Stimulated activated naive CD8-positive, alpha-beta T cell treated with anti-CD3 and anti-CD28 coated beads, Interleukin-15, amount 100 ng/mL, for 72 hours (primary cell): ENCODE data around the gene CSTA.

ENCODE experiments used
- ATAC-seq: fragments of 150-1000 bp; cut with Tn5 transposase; 2 replicates; pipeline ENCODE4 v1.10.0; 2021; ENCODE audit warnings: mild to moderate bottlenecking, moderate library complexity
- DNase-seq, 2 donors: peaks; one replicate each; pipeline ENCODE4 v3.0.0; 2021 to 2022
- H3K27ac Mint-ChIP-seq, 2 donors: one replicate each; pipeline ENCODE4 v1.8.0; 2022; ENCODE audit warnings: mild to moderate bottlenecking in 2 of 2, mixed read lengths in 2 of 2, moderate library complexity in 2 of 2
- H3K27me3 Mint-ChIP-seq: one replicate; pipeline ENCODE4 v1.8.0; 2022; ENCODE audit warnings: mixed read lengths
- H3K4me1 Mint-ChIP-seq: one replicate; pipeline ENCODE4 v1.8.0; 2022; ENCODE audit warnings: mild to moderate bottlenecking, mixed read lengths
- H3K4me3 Mint-ChIP-seq, 2 donors: one replicate each; pipeline ENCODE4 v1.8.0; 2022; ENCODE audit warnings: mild to moderate bottlenecking in 2 of 2, mixed read lengths in 2 of 2, moderate library complexity in 1 of 2
- H3K9me3 Mint-ChIP-seq, 2 donors: one replicate each; pipeline ENCODE4 v1.8.0; 2022; ENCODE audit warnings: mixed read lengths in 2 of 2

CSTA gene

GRCh38 chr3:122324871-122325323 lies at the start of gene CSTA:
Gene CSTA, plus strand, starts transcription at chr3:122325248. Its CDS starts 45 bp downstream, at chr3:122325293.
- Mint-ChIP-seq H3K4me1 (peaks cover 30% of the 10 kb centered on the region), H3K9me3 (peaks cover 0 to 4% of the 10 kb centered on the region in 2 donors), H3K27me3 (peaks cover 13% of the 10 kb centered on the region), H3K27ac (no peak within 1 kb of the TSS), H3K4me3 (no peak within 1 kb of the TSS)
- ATAC-seq (no peak), DNase-seq (no peak)

GRCh38 chr3:122281891-122282290 lies 43.2 kb upstream of the CSTA start:
- H3K4me1 Mint-ChIP-seq: no peaks in the 10 kb centered on the region
- DNase-seq: no peak

GRCh38 chr3:122283796-122284445 lies 41.1 kb upstream of the CSTA start:
- Mint-ChIP-seq H3K4me3 (no peak overlapping the region), H3K9me3 (no peaks in the 10 kb centered on the region), H3K27me3 (no peaks in the 10 kb centered on the region), H3K4me1 (no peaks in the 10 kb centered on the region), H3K27ac (peak overlapping the region in 1 of 2 donors; percentile 43)
- ATAC-seq: no peak
- DNase-seq: no peak

More at GRCh38 chr3:122281891-122282290, 43.2 kb upstream of the CSTA start:
- H3K27ac Mint-ChIP-seq: no peak overlapping the region
- H3K27me3 Mint-ChIP-seq: no peaks in the 10 kb centered on the region
- no peak for ATAC-seq
- H3K4me3 Mint-ChIP-seq: no peak overlapping the region
- no peaks in the 10 kb centered on the region for H3K9me3 Mint-ChIP-seq

GRCh38 chr3:122284486-122284885 lies 40.6 kb upstream of the CSTA start:
- H3K27ac Mint-ChIP-seq: peak overlapping the region in 1 of 2 donors; percentile 63
- H3K4me1 Mint-ChIP-seq: peaks cover 5% of the 10 kb centered on the region
- no peak overlapping the region for H3K4me3 Mint-ChIP-seq
- DNase-seq (no peak), ATAC-seq (no peak)
- no peaks in the 10 kb centered on the region for H3K27me3 Mint-ChIP-seq
- H3K9me3 Mint-ChIP-seq: no peaks in the 10 kb centered on the region

GRCh38 chr3:122294359-122294758 lies 30.7 kb upstream of the CSTA start:
- no peaks in the 10 kb centered on the region for H3K9me3 Mint-ChIP-seq
- H3K4me3 Mint-ChIP-seq: no peak overlapping the region
- DNase-seq: no peak
- no peak overlapping the region for H3K27ac Mint-ChIP-seq
- H3K4me1 Mint-ChIP-seq: peaks cover 24% of the 10 kb centered on the region
- no peak for ATAC-seq
- H3K27me3 Mint-ChIP-seq: no peaks in the 10 kb centered on the region

- no peak overlapping the region for H3K27ac Mint-ChIP-seq
- no peaks in the 10 kb centered on the region for H3K27me3 Mint-ChIP-seq
- H3K4me1 Mint-ChIP-seq: peaks cover 18% of the 10 kb centered on the region
- ATAC-seq (peak; percentile 59), DNase-seq (no peak)
- H3K4me3 Mint-ChIP-seq: no peak overlapping the region
- H3K9me3 Mint-ChIP-seq: peaks cover 0 to 3% of the 10 kb centered on the region in 2 donors
Observed at GRCh38 chr3:122295266-122296062, 29.6 kb upstream of the CSTA start.

GRCh38 chr3:122298239-122298638 lies 26.8 kb upstream of the CSTA start:
- Mint-ChIP-seq H3K27me3 (no peaks in the 10 kb centered on the region), H3K4me1 (peaks cover 18% of the 10 kb centered on the region), H3K9me3 (peaks cover 0 to 4% of the 10 kb centered on the region in 2 donors), H3K27ac (no peak overlapping the region), H3K4me3 (peak overlapping the region in 1 of 2 donors; percentile 53)
- ATAC-seq (peak; percentile 94), DNase-seq (peak; percentile 30 to 61)

- H3K27ac Mint-ChIP-seq: no peak overlapping the region
- ATAC-seq (no peak), DNase-seq (no peak)
- peak overlapping the region in 1 of 2 donors; percentile 29 for H3K4me3 Mint-ChIP-seq
- no peaks in the 10 kb centered on the region for H3K27me3 Mint-ChIP-seq
- H3K9me3 Mint-ChIP-seq: peaks cover 0 to 4% of the 10 kb centered on the region in 2 donors
- H3K4me1 Mint-ChIP-seq: peaks cover 18% of the 10 kb centered on the region
Observed at GRCh38 chr3:122299215-122299614, 25.8 kb upstream of the CSTA start.

- H3K4me3 Mint-ChIP-seq: no peak overlapping the region
- ATAC-seq: no peak
- H3K4me1 Mint-ChIP-seq: peaks cover 18% of the 10 kb centered on the region
- DNase-seq: peak; percentile 41 to 46
- H3K27ac Mint-ChIP-seq: no peak overlapping the region
- peaks cover 0 to 4% of the 10 kb centered on the region in 2 donors for H3K9me3 Mint-ChIP-seq
- H3K27me3 Mint-ChIP-seq: no peaks in the 10 kb centered on the region
Observed at GRCh38 chr3:122299872-122300460, 25.1 kb upstream of the CSTA start.

GRCh38 chr3:122301063-122301462 lies 24.0 kb upstream of the CSTA start:
- ATAC-seq (no peak), DNase-seq (no peak)
- Mint-ChIP-seq H3K27ac (no peak overlapping the region), H3K27me3 (no peaks in the 10 kb centered on the region), H3K4me1 (peaks cover 18% of the 10 kb centered on the region), H3K4me3 (no peak overlapping the region), H3K9me3 (peaks cover 0 to 4% of the 10 kb centered on the region in 2 donors)

- ATAC-seq (peak; percentile 58), DNase-seq (no peak)
- no peak overlapping the region for H3K4me3 Mint-ChIP-seq
- no peaks in the 10 kb centered on the region for H3K27me3 Mint-ChIP-seq
- no peaks in the 10 kb centered on the region for H3K4me1 Mint-ChIP-seq
- no peak overlapping the region for H3K27ac Mint-ChIP-seq
- no peaks in the 10 kb centered on the region for H3K9me3 Mint-ChIP-seq
Observed at GRCh38 chr3:122305818-122306621, 19.0 kb upstream of the CSTA start.

GRCh38 chr3:122306622-122306953 lies 18.5 kb upstream of the CSTA start:
- H3K4me1 Mint-ChIP-seq: no peaks in the 10 kb centered on the region
- no peak for ATAC-seq
- no peaks in the 10 kb centered on the region for H3K27me3 Mint-ChIP-seq
- no peaks in the 10 kb centered on the region for H3K9me3 Mint-ChIP-seq
- H3K27ac Mint-ChIP-seq: no peak overlapping the region
- no peak overlapping the region for H3K4me3 Mint-ChIP-seq
- DNase-seq: no peak

- no peak overlapping the region for H3K4me3 Mint-ChIP-seq
- ATAC-seq (no peak), DNase-seq (no peak)
- no peaks in the 10 kb centered on the region for H3K27me3 Mint-ChIP-seq
- H3K9me3 Mint-ChIP-seq: no peaks in the 10 kb centered on the region
- no peaks in the 10 kb centered on the region for H3K4me1 Mint-ChIP-seq
- no peak overlapping the region for H3K27ac Mint-ChIP-seq
Observed at GRCh38 chr3:122307094-122307687, 17.9 kb upstream of the CSTA start.

GRCh38 chr3:122307976-122308375 lies 17.1 kb upstream of the CSTA start:
- H3K4me1 Mint-ChIP-seq: peaks cover 5% of the 10 kb centered on the region

GRCh38 chr3:122310361-122310760 lies 14.7 kb upstream of the CSTA start:
- Mint-ChIP-seq H3K9me3 (no peaks in the 10 kb centered on the region), H3K4me3 (no peak overlapping the region), H3K27ac (peak overlapping the region in 1 of 2 donors; percentile 9), H3K27me3 (peaks cover 2% of the 10 kb centered on the region), H3K4me1 (peaks cover 7% of the 10 kb centered on the region)
- ATAC-seq (no peak), DNase-seq (no peak)

More at GRCh38 chr3:122307976-122308375, 17.1 kb upstream of the CSTA start:
- H3K4me3 Mint-ChIP-seq: no peak overlapping the region
- no peaks in the 10 kb centered on the region for H3K27me3 Mint-ChIP-seq
- ATAC-seq (no peak), DNase-seq (no peak)
- no peaks in the 10 kb centered on the region for H3K9me3 Mint-ChIP-seq
- no peak overlapping the region for H3K27ac Mint-ChIP-seq
